ENCODE results near the gene MOSPD3.

MOSPD3 gene

GRCh38 chr7:100595188-100595587, 17.2 kb upstream of the MOSPD3 start:
- no peak for DNase-seq

GRCh38 chr7:100598425-100598824, 13.9 kb upstream of the MOSPD3 start:
- no peak for DNase-seq

GRCh38 chr7:100599911-100600729, 12.2 kb upstream of the MOSPD3 start:
- no peak for DNase-seq

GRCh38 chr7:100600730-100601038, 11.7 kb upstream of the MOSPD3 start:
- no peak for DNase-seq

GRCh38 chr7:100602889-100603725, 9.2 kb upstream of the MOSPD3 start:
- DNase-seq = no peak

- DNase-seq = peak; percentile 43
Observed at GRCh38 chr7:100603726-100604027, 8.7 kb upstream of the MOSPD3 start.

- peak; percentile 69 for DNase-seq
Observed at GRCh38 chr7:100604028-100604975, 8.0 kb upstream of the MOSPD3 start.

- peak; percentile 16 for DNase-seq
Observed at GRCh38 chr7:100604976-100605911, 7.1 kb upstream of the MOSPD3 start.

- no peak for DNase-seq
Observed at GRCh38 chr7:100606313-100606712, 6.0 kb upstream of the MOSPD3 start.

GRCh38 chr7:100607111-100607510, 5.2 kb upstream of the MOSPD3 start:
- DNase-seq = no peak

- DNase-seq = no peak
Observed at GRCh38 chr7:100609958-100610357, 2.4 kb upstream of the MOSPD3 start.

GRCh38 chr7:100612730-100613390, 520 bp downstream of the MOSPD3 start:
- DNase-seq = no peak

GRCh38 chr7:100613412-100614175, 1.3 kb downstream of the MOSPD3 start:
- DNase-seq = no peak

GRCh38 chr7:100614308-100614861, 2.0 kb downstream of the MOSPD3 start:
- DNase-seq = no peak

- no peak for DNase-seq
Observed at GRCh38 chr7:100620239-100620638, 7.9 kb downstream of the MOSPD3 start.

GRCh38 chr7:100620804-100621203, 8.5 kb downstream of the MOSPD3 start:
- DNase-seq = peak; percentile 18

GRCh38 chr7:100621554-100621953, 9.2 kb downstream of the MOSPD3 start:
- no peak for DNase-seq

- no peak for DNase-seq
Observed at GRCh38 chr7:100623951-100624824, 11.8 kb downstream of the MOSPD3 start.

GRCh38 chr7:100626055-100626454, 13.7 kb downstream of the MOSPD3 start:
- DNase-seq = no peak

All from NCI-H146 (cell line).